Activated CD4-positive, alpha-beta T cell treated with anti-CD3 and anti-CD28 coated beads for 1 hour (primary cell): ENCODE measurements around the gene MYL3.
"Not testable (repeated sequence)": the region's sequence is repeated elsewhere in the genome, so short reads cannot be mapped to it uniquely, and the experiment has no call there.

Experiments used
- DNase-seq: peaks from one replicate; pipeline ENCODE4 v3.0.0-alpha.2; 2020

Gene MYL3

GRCh38 chr3:46821553-46821952, 41.7 kb downstream of the MYL3 start:
- no peak for DNase-seq

DNA sequence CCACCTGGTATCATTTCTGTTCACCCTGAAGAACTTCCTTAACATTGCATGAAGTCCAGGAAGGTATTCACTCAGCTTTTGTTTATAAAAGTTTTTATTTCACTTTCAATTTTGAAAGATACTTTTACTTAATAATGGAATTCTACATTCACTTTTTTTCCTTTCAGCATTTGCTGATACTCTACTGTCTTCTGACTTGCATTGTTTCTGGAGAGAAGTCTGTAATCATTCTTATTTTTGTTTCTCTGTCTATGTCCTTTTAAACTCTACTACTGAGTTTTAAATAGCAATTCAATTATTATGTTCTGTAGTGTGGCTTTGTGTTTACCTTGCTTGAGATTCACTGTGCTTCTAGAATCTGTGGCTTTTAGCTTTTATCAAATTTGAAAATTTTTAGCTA, 42.4 kb downstream of the MYL3 start:
- no peak for DNase-seq

DNA sequence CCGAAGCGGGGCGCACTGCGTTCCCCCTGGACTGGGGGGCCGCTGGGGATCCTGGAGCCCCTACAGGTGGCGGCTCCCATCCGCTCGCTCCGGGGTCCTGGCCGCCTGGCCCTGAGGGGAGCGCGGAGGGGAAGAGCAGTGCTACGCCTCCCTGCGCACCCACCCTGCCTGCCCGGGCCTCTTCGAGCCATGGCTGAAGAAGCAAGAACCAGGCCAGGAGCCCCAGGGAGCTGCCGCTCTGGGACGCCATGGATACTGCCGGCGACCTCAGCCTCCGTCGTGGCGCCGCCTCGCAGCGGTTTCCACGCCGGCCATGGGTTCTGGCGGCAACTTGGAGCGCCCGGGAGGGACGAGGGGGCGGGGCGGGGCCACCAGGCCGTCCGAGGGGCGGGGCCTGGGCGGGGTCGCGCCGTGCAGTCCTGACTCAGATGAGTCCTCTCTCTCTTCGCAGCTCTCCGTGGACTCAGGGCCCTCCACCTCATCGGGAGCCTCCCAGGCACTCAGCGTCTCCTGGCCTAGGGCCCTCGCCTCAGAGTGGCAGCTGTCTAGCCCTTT, 50.9 kb downstream of the MYL3 start:
- DNase-seq: peak; percentile 59

- DNase-seq: no peak
Observed at GRCh38 chr3:46811615-46812236, 51.5 kb downstream of the MYL3 start.

- not testable (repeated sequence) for DNase-seq
Observed at GRCh38 chr3:46808766-46809165, 54.5 kb downstream of the MYL3 start.
